HepG2 (cell line): ENCODE measurements around the gene ERCC4. TPM values are rescaled to one million over a fixed set of nuclear protein-coding genes. Genes with fewer than 3 reads are reported as not detected.
A peak's percentile ranks its signal among the peaks of the same experiment; 100 is the strongest.

Experiments
- ARNT ChIP-seq: fragments of 450-650 bp; IDR thresholded peaks from 2 replicates; pipeline ENCODE4 v1.6.1; 2017
- ATF5 ChIP-seq: sonication (generic); formaldehyde crosslinking; IDR thresholded peaks from 2 replicates; pipeline ENCODE4 v1.4.0; 2020; ENCODE audit warnings: mild to moderate bottlenecking, low read depth, missing genetic modification reagents
- BORCS8-MEF2B ChIP-seq: sonication (generic); formaldehyde crosslinking; IDR thresholded peaks from 2 replicates; pipeline ENCODE4 v1.8.0; 2022; ENCODE audit warnings: mild to moderate bottlenecking, missing genetic modification reagents
- BRD4 ChIP-seq: sonication (generic); formaldehyde crosslinking; IDR thresholded peaks from 2 replicates; pipeline ENCODE4 v1.4.0; 2020; ENCODE audit warnings: missing genetic modification reagents
- FOXK2 ChIP-seq: fragments of 450-650 bp; IDR thresholded peaks from 2 replicates; pipeline ENCODE4 v1.6.1; 2016
- GATAD1 ChIP-seq: IDR thresholded peaks from 2 replicates; pipeline ENCODE4 v1.6.1; 2016; ENCODE audit warnings: missing genetic modification reagents, missing compliant biosample characterization
- GPN1 ChIP-seq: sonication (generic); formaldehyde crosslinking; IDR thresholded peaks from 2 replicates; pipeline ENCODE4 v1.5.1; 2020; ENCODE audit warnings: missing genetic modification reagents, borderline replicate concordance
- NCOA5 ChIP-seq: sonication (generic); formaldehyde crosslinking; IDR thresholded peaks from 2 replicates; pipeline ENCODE4 v1.4.0; 2020; ENCODE audit warnings: missing genetic modification reagents
- PAWR ChIP-seq: sonication (generic); formaldehyde crosslinking; IDR thresholded peaks from 2 replicates; pipeline ENCODE4 v1.4.0; 2020; ENCODE audit warnings: missing genetic modification reagents, mild to moderate bottlenecking, borderline replicate concordance
- RAD21 ChIP-seq: fragments of 450-650 bp; formaldehyde crosslinking; IDR thresholded peaks from 2 replicates; pipeline ENCODE4 v1.5.0; 2020; ENCODE audit warnings: mild to moderate bottlenecking
- SIX1 ChIP-seq: sonication (generic); formaldehyde crosslinking; IDR thresholded peaks from 2 replicates; pipeline ENCODE4 v1.4.0; 2020; ENCODE audit warnings: missing genetic modification reagents, borderline replicate concordance
- TEAD3 ChIP-seq: optimal IDR thresholded peaks from 2 replicates; pipeline ENCODE3; 2016; ENCODE audit warnings: borderline replicate concordance
- TFDP1 ChIP-seq: IDR thresholded peaks from 2 replicates; pipeline ENCODE4 v1.6.1; 2016; ENCODE audit warnings: missing compliant biosample characterization, missing genetic modification reagents, borderline replicate concordance
- THAP8 ChIP-seq: sonication (generic); formaldehyde crosslinking; IDR thresholded peaks from 2 replicates; pipeline ENCODE4 v1.5.1; 2020; ENCODE audit warnings: missing genetic modification reagents, mild to moderate bottlenecking, borderline replicate concordance
- ZBED4 ChIP-seq: sonication (generic); formaldehyde crosslinking; IDR thresholded peaks from 2 replicates; pipeline ENCODE4 v1.4.0; 2020; ENCODE audit warnings: missing genetic modification reagents, borderline replicate concordance
- ZNF234 ChIP-seq: sonication (generic); formaldehyde crosslinking; conservative IDR thresholded peaks from 2 replicates; pipeline ENCODE4 v1.5.1; 2020; ENCODE audit warnings: mild to moderate bottlenecking, missing genetic modification reagents
- ZNF251 ChIP-seq: sonication (generic); formaldehyde crosslinking; IDR thresholded peaks from 2 replicates; pipeline ENCODE4 v1.9.0; 2021; ENCODE audit warnings: mild to moderate bottlenecking, missing genetic modification reagents
- ZNF496 ChIP-seq: sonication (generic); formaldehyde crosslinking; IDR thresholded peaks from 2 replicates; pipeline ENCODE4 v1.8.1; 2023; ENCODE audit warnings: mild to moderate bottlenecking, moderate library complexity, missing genetic modification reagents; ENCODE audit not compliant: insufficient replicate concordance
- ZNF703 ChIP-seq: sonication (generic); formaldehyde crosslinking; IDR thresholded peaks from 2 replicates; pipeline ENCODE4 v1.5.1; 2020; ENCODE audit warnings: missing genetic modification reagents, mild to moderate bottlenecking, moderate library complexity, borderline replicate concordance
- ZNF75D ChIP-seq: sonication (generic); formaldehyde crosslinking; IDR thresholded peaks from 2 replicates; pipeline ENCODE4 v1.8.1; 2023; ENCODE audit warnings: missing genetic modification reagents, mild to moderate bottlenecking, borderline replicate concordance
- polyA plus RNA-seq, 8 experiments: library from polyadenylated mRNA; depleted of rRNA in 3 of 8; stranded (reverse) in 7 of 8; unstranded in 1 of 8; fragments of >200 nt; fragmentation: Illumina TruSeq in 4 of 8; extraction: Trizol in 4 of 8; gene quantifications; 2 replicates each; pipeline versions ENCODE4 v1.2.1 to v1.2.3, GENCODE V29; 2011 to 2016; ENCODE audit warnings: low read depth in 4 of 8, missing spikeins in 1 of 8, mixed read lengths in 1 of 8; ENCODE audit not compliant: insufficient read depth in 1 of 8
- total RNA-seq, 5 experiments: library from RNA; depleted of rRNA; stranded (reverse); fragments of >200 nt; fragmentation: Illumina TruSeq; extraction: Trizol; gene quantifications; 2 replicates each; pipeline ENCODE4 v1.2.3, GENCODE V29; 2016; ENCODE audit warnings: low read depth in 1 of 5
- TF ChIP-seq, protein P1 (sequence below): sonication (generic); formaldehyde crosslinking; IDR thresholded peaks from 2 replicates; pipeline ENCODE4 v1.4.0; 2020; ENCODE audit warnings: low read depth, mild to moderate bottlenecking, missing genetic modification reagents

ERCC4 gene
- total and polyA plus RNA-seq, 2 of the 13 experiments (the other 11 are each of a cell fraction or from before 2014, with no cell fraction given): 5.4 to 15.2 TPM

DNA sequence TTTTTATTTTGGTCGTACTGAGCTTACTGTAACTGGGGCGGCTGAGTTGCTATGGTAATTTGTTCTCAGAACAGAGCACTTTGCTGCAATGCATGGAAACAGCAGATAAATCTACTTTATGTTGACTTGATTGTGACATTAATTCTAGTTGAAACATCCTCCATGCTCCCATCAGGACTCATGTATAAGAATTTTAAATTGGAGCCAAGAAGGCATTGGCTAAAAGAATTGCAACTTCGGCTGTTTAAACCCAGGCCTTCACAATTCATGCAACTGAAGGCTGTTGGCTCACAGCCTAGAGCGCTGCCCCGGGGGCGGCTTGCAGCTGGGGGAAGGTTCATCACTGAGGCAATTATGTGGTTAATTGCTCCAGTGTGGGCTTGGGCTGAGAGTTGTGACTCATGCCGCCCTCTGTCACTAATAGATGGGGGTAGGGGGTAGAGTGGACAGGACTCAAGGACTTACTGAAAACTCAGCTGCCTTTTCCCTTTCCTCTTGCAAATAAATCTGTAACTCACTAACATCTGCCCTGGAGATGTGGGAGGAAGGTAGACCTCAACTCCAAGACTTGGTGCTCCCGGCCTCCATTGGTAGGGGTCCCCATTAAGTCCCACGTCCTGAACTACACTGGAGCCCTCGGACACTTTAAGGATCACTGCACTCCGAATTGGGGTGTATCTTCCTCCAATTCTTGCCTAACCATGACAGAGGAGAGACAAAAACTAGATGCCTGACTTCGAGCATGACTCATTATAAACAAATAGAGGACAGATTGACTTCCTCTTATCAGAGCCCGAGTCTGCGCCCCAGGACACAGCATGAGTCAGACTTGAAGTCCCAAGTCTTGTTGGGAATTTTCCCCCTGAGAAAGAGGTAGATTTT, 37.5 kb downstream of the ERCC4 start (continued):
- no peak for TF ChIP-seq ATF5 (CRISPR knock-in tag)
- no peak for TF ChIP-seq GPN1
- no peak for TF ChIP-seq PAWR (CRISPR knock-in tag)
- no peak; the same call in 1 of the 2 replicates for TF ChIP-seq RAD21 (CRISPR knock-in tag)
- peak; percentile 33 for TF ChIP-seq TEAD3 (CRISPR knock-in tag)
- no peak for TF ChIP-seq THAP8
- TF ChIP-seq, protein P1, sequence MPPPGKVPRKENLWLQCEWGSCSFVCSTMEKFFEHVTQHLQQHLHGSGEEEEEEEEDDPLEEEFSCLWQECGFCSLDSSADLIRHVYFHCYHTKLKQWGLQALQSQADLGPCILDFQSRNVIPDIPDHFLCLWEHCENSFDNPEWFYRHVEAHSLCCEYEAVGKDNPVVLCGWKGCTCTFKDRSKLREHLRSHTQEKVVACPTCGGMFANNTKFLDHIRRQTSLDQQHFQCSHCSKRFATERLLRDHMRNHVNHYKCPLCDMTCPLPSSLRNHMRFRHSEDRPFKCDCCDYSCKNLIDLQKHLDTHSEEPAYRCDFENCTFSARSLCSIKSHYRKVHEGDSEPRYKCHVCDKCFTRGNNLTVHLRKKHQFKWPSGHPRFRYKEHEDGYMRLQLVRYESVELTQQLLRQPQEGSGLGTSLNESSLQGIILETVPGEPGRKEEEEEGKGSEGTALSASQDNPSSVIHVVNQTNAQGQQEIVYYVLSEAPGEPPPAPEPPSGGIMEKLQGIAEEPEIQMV (CRISPR knock-in tag): no peak
- TF ChIP-seq ZBED4 (CRISPR knock-in tag): no peak
- TF ChIP-seq GATAD1 (CRISPR knock-in tag): no peak
- TF ChIP-seq BORCS8-MEF2B (CRISPR knock-in tag): no peak
- no peak for TF ChIP-seq ARNT
- TF ChIP-seq ZNF251 (CRISPR knock-in tag): no peak
- TF ChIP-seq SIX1 (CRISPR knock-in tag): no peak
- TF ChIP-seq BRD4: no peak
- no peak for TF ChIP-seq ZNF234 (CRISPR knock-in tag)
- no peak for TF ChIP-seq ZNF75D
- TF ChIP-seq TFDP1 (CRISPR knock-in tag): no peak
- no peak for TF ChIP-seq NCOA5 (CRISPR knock-in tag)
- TF ChIP-seq ZNF496: no peak
- TF ChIP-seq FOXK2: no peak
- TF ChIP-seq ZNF703 (CRISPR knock-in tag): no peak
